Measurements from ENCODE around the gene DUS2.

DUS2 gene

GRCh38 chr16:68074850-68075555 is 51.9 kb downstream of the DUS2 start:
- DNase-seq (ENCODE audit: extremely low read depth in 1 of 2, low read depth in 1 of 2): peak; percentile 42 to 68

GRCh38 chr16:68075980-68076379 is 52.9 kb downstream of the DUS2 start:
- DNase-seq (ENCODE audit: extremely low read depth in 1 of 2, low read depth in 1 of 2): no peak

GRCh38 chr16:68076560-68076959 is 53.5 kb downstream of the DUS2 start:
- no peak for DNase-seq (ENCODE audit: extremely low read depth in 1 of 2, low read depth in 1 of 2)

GRCh38 chr16:68077866-68078700 is 55.0 kb downstream of the DUS2 start:
- DNase-seq (ENCODE audit: extremely low read depth in 1 of 2, low read depth in 1 of 2): no peak

GRCh38 chr16:68078701-68079375 is 55.8 kb downstream of the DUS2 start:
- no peak for DNase-seq (ENCODE audit: extremely low read depth in 1 of 2, low read depth in 1 of 2)

GRCh38 chr16:68079376-68079625 is 56.2 kb downstream of the DUS2 start:
- DNase-seq (ENCODE audit: extremely low read depth in 1 of 2, low read depth in 1 of 2): no peak

- DNase-seq (ENCODE audit: extremely low read depth in 1 of 2, low read depth in 1 of 2): peak; percentile 78 to 82
Observed at GRCh38 chr16:68079626-68080344, 56.7 kb downstream of the DUS2 start.

GRCh38 chr16:68081861-68082628 is 59.0 kb downstream of the DUS2 start:
- no peak for DNase-seq (ENCODE audit: extremely low read depth in 1 of 2, low read depth in 1 of 2)

- no peak for DNase-seq (ENCODE audit: extremely low read depth in 1 of 2, low read depth in 1 of 2)
Observed at GRCh38 chr16:68082629-68083238, 59.6 kb downstream of the DUS2 start.

GRCh38 chr16:68083239-68083781 is 60.2 kb downstream of the DUS2 start:
- no peak for DNase-seq (ENCODE audit: extremely low read depth in 1 of 2, low read depth in 1 of 2)

- no peak for DNase-seq (ENCODE audit: extremely low read depth in 1 of 2, low read depth in 1 of 2)
Observed at GRCh38 chr16:68083861-68084503, 60.9 kb downstream of the DUS2 start.

GRCh38 chr16:68084504-68085258 is 61.6 kb downstream of the DUS2 start:
- DNase-seq (ENCODE audit: extremely low read depth in 1 of 2, low read depth in 1 of 2): peak; percentile 85 to 89

GRCh38 chr16:68085259-68086071 is 62.4 kb downstream of the DUS2 start, which contains the start of gene NFATC3:
TSS of gene NFATC3 (plus strand) at chr16:68085370. CDS start at chr16:68085682, 312 bp downstream.
- peak; percentile 97 to 98 for DNase-seq (ENCODE audit: extremely low read depth in 1 of 2, low read depth in 1 of 2)

GRCh38 chr16:68086336-68086841 is 63.3 kb downstream of the DUS2 start:
- no peak for DNase-seq (ENCODE audit: extremely low read depth in 1 of 2, low read depth in 1 of 2)

- no peak for DNase-seq (ENCODE audit: extremely low read depth in 1 of 2, low read depth in 1 of 2)
Observed at GRCh38 chr16:68086860-68087268, 63.8 kb downstream of the DUS2 start.

GRCh38 chr16:68087688-68088087 is 64.6 kb downstream of the DUS2 start:
- no peak for DNase-seq (ENCODE audit: extremely low read depth in 1 of 2, low read depth in 1 of 2)

Data from stimulated activated CD8-positive, alpha-beta memory T cell treated with anti-CD3 and anti-CD28 coated beads, Interleukin-7, amount 100 ng/mL, for 48 hours (primary cell).